ENCODE measurements around the gene COMMD7. TPM values are rescaled to one million over a fixed set of nuclear protein-coding genes. Genes with fewer than 3 reads are reported as not detected.

COMMD7 gene
- total RNA-seq, 1 donor from 2014 or later, result 48.4 TPM

DNA sequence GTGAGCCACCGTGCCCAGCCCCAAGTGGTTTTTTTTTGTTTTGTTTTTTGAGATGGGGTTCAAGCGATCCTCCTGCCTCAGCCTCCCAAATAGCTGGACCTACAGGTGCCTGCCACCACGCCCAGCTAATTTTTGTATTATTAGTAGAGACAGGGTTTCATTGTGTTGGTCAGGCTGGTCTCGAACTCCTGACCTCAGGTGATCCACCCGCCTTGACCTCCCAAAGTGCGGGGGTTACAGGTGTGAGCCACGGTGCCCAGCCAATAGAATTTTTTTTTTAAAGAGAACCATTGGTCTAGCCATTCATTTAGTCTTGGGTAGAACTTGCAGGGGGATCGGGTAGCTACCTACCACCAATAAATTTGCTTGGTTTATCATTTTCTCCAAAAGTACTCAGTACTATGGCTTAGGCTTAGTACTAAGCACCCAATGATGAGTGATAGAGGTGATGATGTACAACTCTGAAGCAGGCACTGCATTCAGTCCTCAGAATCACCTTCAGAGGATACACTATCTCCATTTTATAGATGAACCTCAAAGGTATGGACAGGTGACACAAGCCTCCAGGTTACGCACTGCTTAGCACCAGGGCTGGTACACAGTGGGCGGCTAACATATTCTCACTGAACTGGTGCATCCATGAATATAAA, 56.6 kb downstream of the COMMD7 start:
- ATAC-seq, result no peak
- no peak for DNase-seq
- intact Hi-C loops (cut with micrococcal nuclease), result no loop called here

GRCh38 chr20:32685541-32686529, 57.4 kb downstream of the COMMD7 start:
- peak; percentile 28 for ATAC-seq
- intact Hi-C loops (cut with micrococcal nuclease), result no loop called here
- DNase-seq, result peak; percentile 66

DNA sequence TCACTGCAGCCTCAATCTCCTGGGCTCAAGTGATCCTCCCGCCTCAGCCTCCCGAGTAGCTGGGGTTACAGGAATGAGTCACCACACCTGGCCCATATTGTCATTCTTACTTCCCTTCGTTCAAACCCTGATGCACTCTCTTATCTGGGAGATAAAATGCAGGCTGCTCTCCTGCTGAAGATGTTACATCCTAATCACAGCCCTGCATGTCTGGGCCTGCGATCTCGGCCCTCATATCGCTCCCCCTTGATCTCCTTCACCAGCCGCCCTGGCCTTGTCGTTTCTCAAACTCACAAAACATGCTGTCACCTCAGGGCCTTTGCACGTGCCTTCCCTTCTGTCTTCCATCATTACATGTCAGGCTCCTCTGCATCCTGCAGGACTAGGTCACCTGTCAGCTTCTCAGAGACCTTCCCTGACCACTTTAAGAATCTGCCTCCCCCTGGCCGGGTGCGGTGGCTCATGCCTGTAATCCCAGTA, 60.7 kb downstream of the COMMD7 start:
- intact Hi-C loops (cut with micrococcal nuclease), result no loop called here
- DNase-seq (no peak), ATAC-seq (no peak)

DNA sequence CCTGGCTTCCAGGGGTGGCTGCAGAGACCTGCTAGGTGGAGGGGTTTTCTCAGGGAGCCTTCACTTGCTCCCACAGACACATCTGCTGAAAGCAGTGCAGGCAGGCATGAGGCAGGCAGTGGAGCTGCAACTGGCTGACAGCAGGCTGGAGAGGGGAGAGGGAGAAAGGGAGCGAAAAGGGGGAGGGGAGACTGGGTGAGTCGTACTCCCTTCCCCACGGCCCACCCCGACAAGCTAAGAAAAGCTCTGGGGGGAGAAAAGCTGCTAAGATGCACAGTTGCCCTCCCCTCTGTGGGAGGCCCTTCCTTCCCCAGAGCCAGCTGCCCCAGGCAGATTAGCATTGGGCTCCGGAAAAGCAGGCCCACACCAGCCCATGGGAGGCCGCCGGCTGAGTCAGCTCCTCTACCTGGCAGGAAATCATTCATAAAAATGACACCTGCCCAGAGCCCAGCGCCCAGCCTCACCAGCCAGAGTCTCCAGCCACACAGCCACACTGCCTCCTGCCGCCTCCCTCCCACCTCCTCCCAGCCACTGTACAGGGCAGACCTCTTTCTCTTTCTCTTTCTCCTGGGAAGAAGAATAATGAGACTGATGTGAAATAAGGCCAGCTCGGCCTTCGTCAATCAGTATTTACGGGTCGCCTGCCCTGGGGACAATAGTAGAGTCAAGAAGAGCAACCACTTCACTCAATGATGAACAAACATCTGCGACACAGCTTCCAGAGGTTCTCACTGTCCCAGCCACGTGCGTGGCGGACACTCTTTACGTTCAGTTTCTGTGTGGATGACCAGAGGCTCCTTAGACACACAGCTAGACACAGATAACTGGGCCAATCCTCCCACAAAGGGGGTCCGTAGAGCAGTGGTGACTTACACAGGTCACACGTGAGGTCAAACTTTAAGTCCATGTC, 61.8 kb downstream of the COMMD7 start:
- DNase-seq, result no peak
- ATAC-seq, result no peak
- intact Hi-C loops (cut with micrococcal nuclease), result no loop called here

DNA sequence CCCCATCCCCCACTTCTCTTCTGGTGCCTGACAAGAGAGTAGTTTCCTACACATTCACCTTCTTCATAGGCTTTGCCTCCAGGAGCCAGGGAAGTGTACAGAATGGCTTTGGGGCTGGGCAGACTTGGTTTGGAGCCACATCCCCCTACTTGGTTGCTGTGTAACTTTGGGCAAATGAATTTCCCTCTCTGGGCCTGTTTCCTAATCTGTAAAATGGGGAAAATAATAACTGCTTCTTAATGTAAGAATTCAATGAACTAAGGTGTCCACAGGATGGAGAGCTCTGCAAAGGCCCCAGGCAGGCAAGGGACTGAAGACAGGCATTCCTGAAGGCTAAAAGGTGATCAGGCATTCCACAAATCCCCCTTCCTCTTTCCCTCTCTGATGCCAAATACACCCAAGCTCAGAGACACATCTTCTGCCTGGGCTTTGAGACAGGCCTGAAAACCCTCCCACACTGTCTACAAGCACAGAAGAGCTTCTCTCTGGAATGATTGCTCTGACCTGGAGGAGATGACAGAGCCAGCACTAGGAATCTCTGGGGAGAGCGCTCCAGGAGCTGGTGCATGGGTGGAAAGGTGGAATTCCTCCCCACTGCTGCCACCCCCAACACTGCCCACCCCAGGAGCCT, 62.6 kb downstream of the COMMD7 start:
- DNase-seq, result no peak
- intact Hi-C loops (cut with micrococcal nuclease), result no loop called here
- no peak for ATAC-seq

DNA sequence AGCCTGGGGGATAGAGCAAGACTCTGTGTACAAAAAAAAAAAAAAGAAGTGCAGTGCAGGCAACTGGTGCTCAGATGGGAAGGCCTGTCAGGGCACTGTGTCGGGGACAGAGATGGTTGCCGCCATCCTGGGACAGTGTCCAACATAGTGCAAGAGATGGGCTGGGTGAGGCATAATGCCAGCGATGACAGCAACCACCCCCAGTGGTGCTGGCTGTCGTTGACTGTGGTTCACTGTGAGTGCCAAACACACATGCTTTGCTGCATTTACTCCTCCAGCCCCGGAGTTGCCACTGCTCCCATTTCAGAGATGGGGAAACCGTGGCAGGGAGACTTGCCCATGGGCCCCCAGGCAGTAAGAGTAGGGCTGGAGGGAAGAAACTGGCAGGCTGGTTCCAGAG, 64.3 kb downstream of the COMMD7 start:
- intact Hi-C loops (cut with micrococcal nuclease), result no loop called here

DNA sequence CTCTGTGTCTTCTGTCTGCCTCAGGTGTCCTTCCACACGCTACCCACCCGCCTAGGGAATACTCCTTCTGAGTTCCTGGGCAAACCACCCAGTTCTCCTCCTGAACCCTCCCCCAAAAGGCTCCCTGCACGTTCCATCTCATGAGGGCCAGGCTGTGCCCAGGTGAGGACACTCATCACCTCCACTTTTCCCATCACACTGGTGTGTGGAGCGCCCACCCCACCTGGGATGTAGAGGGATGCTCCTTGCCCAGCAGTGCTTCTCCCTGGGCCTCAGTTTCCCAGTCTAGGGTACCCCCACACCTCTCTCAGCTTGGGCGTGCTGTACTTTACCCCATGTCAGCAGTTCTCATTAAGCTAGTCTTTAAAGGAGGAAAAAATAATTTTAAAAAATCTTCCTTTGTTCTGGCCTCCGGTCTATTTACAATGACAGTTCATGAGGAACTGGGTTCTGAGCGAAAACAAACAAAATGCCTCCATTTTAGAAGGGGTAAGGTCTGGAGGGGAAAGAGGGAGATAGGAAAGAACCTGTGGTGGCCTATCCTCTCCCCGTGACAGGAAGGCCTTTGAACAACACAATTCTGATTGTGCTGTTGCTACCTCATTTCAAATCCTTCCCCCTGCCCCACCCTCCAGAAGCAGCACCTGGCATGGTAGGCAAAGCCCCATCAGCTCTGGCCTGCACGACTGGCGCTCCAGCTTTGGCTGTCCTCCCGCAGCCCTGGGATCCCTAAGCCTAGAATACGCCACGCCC, 67.9 kb downstream of the COMMD7 start:
- ATAC-seq (no peak), DNase-seq (no peak)
- intact Hi-C loops (cut with micrococcal nuclease), result no loop called here

More for the DNA sequence above, 64.3 kb downstream of the COMMD7 start:
- peak; percentile 83 for ATAC-seq
- DNase-seq, result peak; percentile 58

GRCh38 chr20:32674362-32674789, 68.9 kb downstream of the COMMD7 start:
- ATAC-seq (peak; percentile 34), DNase-seq (no peak)
- intact Hi-C loops (cut with micrococcal nuclease), result loop anchor here (5.0 kb wide), 1 partner anchor 103 kb away; no protein-coding TSS in a partner anchor

DNA sequence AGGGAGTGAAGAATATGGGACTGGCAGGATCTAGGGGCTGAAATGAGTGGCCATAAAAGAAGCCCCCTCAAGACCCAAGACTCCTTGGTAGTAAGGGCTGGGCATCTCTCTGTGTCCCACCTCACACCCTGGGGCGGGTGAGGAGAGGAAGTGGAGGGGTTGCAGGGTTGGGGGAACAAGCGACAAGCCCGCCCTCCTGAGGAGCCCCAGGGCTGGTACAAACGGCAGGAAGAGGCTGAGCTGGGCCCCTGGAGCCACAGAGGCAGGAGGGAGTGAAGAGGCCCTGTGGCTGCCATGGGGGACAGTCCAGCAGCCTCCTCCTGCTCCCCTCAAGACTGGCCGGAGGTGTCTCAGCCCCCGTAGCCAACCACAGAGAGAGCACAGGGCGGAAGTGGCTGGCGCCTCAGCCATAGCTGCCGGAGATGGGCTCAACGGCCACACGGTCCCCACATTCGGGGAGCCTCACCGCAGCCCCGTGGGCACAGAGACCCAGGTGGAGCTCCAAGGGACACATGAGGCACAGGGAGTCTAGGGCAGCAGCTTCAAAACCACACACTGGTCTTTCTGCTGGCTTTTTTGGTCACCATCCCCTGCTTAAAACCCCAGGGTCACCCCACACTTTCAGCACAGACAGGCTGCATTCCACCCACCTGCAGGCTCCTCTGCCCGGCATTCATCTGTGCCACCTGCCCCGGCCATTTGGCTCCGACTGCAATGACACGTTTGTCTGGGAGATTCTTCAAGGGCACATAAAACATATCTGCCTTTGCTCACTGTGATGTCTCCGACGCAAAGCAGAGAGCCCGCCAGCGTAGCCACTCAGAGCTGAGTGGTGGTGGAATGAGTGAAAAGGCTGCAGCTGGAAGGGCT, 70.0 kb downstream of the COMMD7 start:
- no peak for DNase-seq
- ATAC-seq, result peak; percentile 39
- intact Hi-C loops (cut with micrococcal nuclease), result loop anchor here (5.0 kb wide), 1 partner anchor 104 kb away; no protein-coding TSS in a partner anchor

- DNase-seq, result no peak
- intact Hi-C loops (cut with micrococcal nuclease), result loop anchor here (5.0 kb wide), 1 partner anchor 105 kb away; no protein-coding TSS in a partner anchor
- no peak for ATAC-seq
Measured at GRCh38 chr20:32672394-32672981, 70.8 kb downstream of the COMMD7 start.

GRCh38 chr20:32670773-32671455, 72.4 kb downstream of the COMMD7 start:
- DNase-seq, result no peak
- intact Hi-C loops (cut with micrococcal nuclease), result loop anchor here (5.0 kb wide), 1 partner anchor 106 kb away; no protein-coding TSS in a partner anchor
- ATAC-seq, result no peak

DNA sequence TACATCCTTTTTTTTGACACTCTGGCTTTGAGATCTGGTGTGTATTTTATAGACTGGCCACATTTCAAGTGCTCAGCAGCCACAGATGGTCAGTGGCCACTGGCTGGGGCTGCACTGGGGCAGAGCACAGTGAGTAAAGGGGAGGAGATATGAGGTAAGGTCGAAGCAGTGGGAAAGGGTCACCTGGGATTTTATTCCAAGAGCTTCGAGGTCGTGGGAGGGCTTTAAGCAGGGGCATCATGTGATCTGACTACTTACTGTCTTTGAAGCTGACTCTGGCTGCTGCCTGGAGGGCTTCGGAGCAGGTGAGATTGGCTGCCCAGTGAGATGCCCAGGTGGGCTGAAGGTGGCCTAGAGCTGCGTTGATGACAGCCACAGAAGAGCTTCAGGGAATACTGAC, 76.2 kb downstream of the COMMD7 start:
- intact Hi-C loops (cut with micrococcal nuclease), result no loop called here
- ATAC-seq, result no peak
- no peak for DNase-seq

DNA sequence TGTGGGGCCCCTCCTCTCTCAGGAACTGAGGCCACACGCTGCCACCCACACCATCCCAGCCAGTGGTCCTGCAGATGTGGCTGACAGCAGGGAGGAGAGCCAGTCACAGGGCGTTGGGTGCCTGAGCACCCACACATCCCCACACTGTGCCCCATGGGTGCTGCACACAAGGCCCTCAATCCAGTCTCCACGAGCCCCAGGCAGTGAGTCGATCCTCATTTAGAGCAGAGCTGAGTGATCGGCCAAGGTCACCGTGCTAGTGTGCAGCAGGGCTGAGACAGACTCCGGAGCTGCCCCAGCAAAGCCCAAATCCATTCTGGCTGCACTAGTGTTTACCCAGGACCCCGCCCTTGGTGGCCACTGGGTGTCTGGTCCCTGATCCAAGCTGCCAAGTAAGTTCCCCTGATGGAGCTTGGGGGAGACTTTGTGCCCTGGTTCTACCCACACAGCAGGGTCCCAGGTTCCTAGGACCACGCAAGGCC, 78.5 kb downstream of the COMMD7 start:
- DNase-seq (no peak), ATAC-seq (peak; percentile 43)

GRCh38 chr20:32664012-32664677, 79.1 kb downstream of the COMMD7 start:
- intact Hi-C loops (cut with micrococcal nuclease), result no loop called here
- no peak for ATAC-seq

More for the DNA sequence above, 78.5 kb downstream of the COMMD7 start:
- intact Hi-C loops (cut with micrococcal nuclease), result no loop called here

GRCh38 chr20:32663335-32664011, 79.8 kb downstream of the COMMD7 start:
- DNase-seq (peak; percentile 27), ATAC-seq (no peak)
- intact Hi-C loops (cut with micrococcal nuclease), result no loop called here

More at GRCh38 chr20:32664012-32664677, 79.1 kb downstream of the COMMD7 start:
- DNase-seq, result no peak
